ENCODE results near the gene BABAM2.
A peak's percentile ranks its signal among the peaks of the same experiment; 100 is the strongest.

The BABAM2 gene

GRCh38 chr2:28135799-28136198 lies 245.3 kb downstream of the BABAM2 start:
- no peak for DNase-seq

GRCh38 chr2:28136556-28136955 lies 246.0 kb downstream of the BABAM2 start:
- no peak for DNase-seq

GRCh38 chr2:28137221-28137620 lies 246.7 kb downstream of the BABAM2 start:
- no peak for DNase-seq

- DNase-seq: no peak
Observed at GRCh38 chr2:28142386-28142785, 251.9 kb downstream of the BABAM2 start.

- no peak for DNase-seq
Observed at GRCh38 chr2:28148000-28148399, 257.5 kb downstream of the BABAM2 start.

GRCh38 chr2:28148566-28148965 lies 258.0 kb downstream of the BABAM2 start:
- DNase-seq: no peak

- DNase-seq: no peak
Observed at GRCh38 chr2:28150236-28150915, 259.8 kb downstream of the BABAM2 start.

- DNase-seq: no peak
Observed at GRCh38 chr2:28150994-28151393, 260.5 kb downstream of the BABAM2 start.

GRCh38 chr2:28152585-28153280 lies 262.2 kb downstream of the BABAM2 start:
- DNase-seq: no peak

GRCh38 chr2:28153851-28154250 lies 263.3 kb downstream of the BABAM2 start:
- DNase-seq: no peak

- no peak for DNase-seq
Observed at GRCh38 chr2:28155086-28155485, 264.6 kb downstream of the BABAM2 start.

- peak; percentile 34 for DNase-seq
Observed at GRCh38 chr2:28155627-28156026, 265.1 kb downstream of the BABAM2 start.

GRCh38 chr2:28158791-28159190 lies 268.3 kb downstream of the BABAM2 start:
- DNase-seq: no peak

- no peak for DNase-seq
Observed at GRCh38 chr2:28160986-28161425, 270.5 kb downstream of the BABAM2 start.

- DNase-seq: no peak
Observed at GRCh38 chr2:28161466-28161865, 270.9 kb downstream of the BABAM2 start.

- no peak for DNase-seq
Observed at GRCh38 chr2:28162564-28162963, 272.0 kb downstream of the BABAM2 start.

- no peak for DNase-seq
Observed at GRCh38 chr2:28163028-28163427, 272.5 kb downstream of the BABAM2 start.

- no peak for DNase-seq
Observed at GRCh38 chr2:28163627-28164279, 273.2 kb downstream of the BABAM2 start.

GRCh38 chr2:28164280-28164801 lies 273.8 kb downstream of the BABAM2 start:
- no peak for DNase-seq

- no peak for DNase-seq
Observed at GRCh38 chr2:28165087-28165635, 274.6 kb downstream of the BABAM2 start.

- DNase-seq: no peak
Observed at GRCh38 chr2:28166956-28167355, 276.4 kb downstream of the BABAM2 start.

GRCh38 chr2:28168376-28168775 lies 277.8 kb downstream of the BABAM2 start:
- no peak for DNase-seq

- no peak for DNase-seq
Observed at GRCh38 chr2:28169492-28169891, 279.0 kb downstream of the BABAM2 start.

Measured in hematopoietic multipotent progenitor cell treated with erythropoietin and hydrocortisone succinate and interleukin-3 and kit ligand, for 8 days (in vitro differentiated cells).